AG10803 (cell line): ENCODE results near the gene AVEN.
A peak's percentile ranks its signal among the peaks of the same experiment; 100 is the strongest.

ENCODE experiments used
- DNase-seq: peaks from one replicate; pipeline ENCODE4 v3.0.0; 2010; ENCODE audit warnings: low read depth
- H3K4me3 ChIP-seq: 2 replicates; pipeline ENCODE4 v1.5.1; 2011; ENCODE audit warnings: mild to moderate bottlenecking, low read length, control low read depth
- CTCF ChIP-seq: conservative IDR thresholded peaks from 2 replicates; pipeline ENCODE4 v1.5.1; 2011; ENCODE audit warnings: mild to moderate bottlenecking, low read length, control low read depth, inconsistent platforms

AVEN gene

GRCh38 chr15:33985751-33986150, 53.3 kb downstream of the AVEN start:
- H3K4me3 ChIP-seq = no peak overlapping the region
- TF ChIP-seq CTCF = no peak
- DNase-seq = no peak

DNA sequence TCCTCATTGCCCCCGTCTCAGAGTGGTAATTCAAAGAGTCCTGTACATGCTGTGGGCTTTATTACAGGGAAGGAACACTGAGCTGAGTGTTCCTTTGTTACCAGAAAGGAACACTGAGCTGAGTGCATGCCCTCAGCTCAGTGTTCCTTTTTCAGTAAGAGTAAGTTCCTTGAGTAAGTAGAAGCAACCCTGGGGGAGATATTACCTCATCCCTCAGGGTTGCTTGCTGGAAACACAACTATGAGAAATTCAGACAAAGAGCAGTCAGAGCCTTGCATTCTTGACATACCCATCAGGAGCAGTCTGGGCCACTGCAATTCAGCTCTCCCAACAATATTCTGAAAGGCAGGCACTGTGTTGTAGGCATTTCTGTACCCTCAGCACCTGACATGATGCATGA, 53.7 kb downstream of the AVEN start:
- TF ChIP-seq CTCF = no peak
- no peak overlapping the region for H3K4me3 ChIP-seq
- peak; percentile 91 for DNase-seq

DNA sequence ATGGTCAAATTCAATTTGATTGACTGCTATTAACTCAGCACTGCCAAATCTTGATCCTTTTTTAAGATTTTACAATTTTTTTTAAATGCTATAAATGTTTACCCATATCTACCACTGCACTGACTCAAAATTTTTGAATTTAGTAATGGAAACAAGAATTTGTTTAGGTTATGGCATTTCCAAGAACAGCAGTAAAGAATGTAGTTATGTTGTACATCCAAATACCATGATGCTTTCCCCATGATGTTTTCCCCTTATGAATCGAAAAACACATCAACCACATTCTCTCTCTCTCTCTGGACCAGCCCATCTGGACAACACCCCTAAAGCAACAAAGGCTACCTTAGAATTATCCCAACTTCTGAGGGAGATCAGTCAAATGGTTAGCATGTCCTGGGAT, 56.5 kb downstream of the AVEN start:
- no peak overlapping the region for H3K4me3 ChIP-seq
- DNase-seq = no peak
- TF ChIP-seq CTCF = no peak

DNA sequence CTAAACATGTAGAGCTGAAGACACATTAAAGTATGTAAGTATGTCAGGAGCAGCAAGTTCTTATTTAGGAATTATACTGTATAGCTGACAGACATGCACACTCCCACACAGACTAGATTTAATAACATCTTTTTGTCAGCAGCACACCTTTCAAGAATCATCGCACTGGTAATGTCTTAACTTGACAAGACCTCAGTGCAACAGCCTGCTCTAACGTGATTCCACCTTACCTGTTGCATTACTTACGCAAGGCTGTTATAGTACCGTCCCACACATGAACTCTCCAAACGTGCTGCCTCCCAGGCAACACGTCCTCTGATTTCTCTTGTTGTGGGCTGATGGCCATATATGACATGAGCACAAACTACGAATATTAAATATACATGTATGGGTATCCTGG, 58.8 kb downstream of the AVEN start:
- H3K4me3 ChIP-seq = no peak overlapping the region
- no peak for TF ChIP-seq CTCF
- no peak for DNase-seq

DNA sequence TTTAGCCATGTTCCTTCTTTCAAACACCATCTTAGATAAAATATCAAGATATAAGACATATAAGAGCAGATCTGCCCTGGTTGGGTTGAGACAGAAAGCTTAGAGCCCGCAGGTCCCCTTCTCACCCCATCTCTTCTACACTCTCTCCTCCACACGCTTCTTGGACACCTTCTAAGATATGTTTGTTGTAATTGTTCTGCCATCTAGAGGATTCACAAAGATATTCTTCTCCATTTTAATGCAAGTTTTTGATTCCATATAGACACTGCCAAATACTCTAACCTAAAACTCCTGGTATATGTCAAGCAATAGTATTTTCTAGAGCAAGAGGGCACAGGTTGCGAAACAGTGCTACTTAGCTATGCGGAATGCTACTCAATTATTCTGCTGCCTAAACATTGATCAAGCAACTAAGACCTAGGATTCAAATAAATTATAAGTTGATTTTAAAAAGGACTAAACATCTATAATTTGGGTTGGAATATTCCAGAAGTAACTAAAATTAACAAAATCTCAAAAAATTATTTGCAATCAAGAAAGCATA, 63.9 kb downstream of the AVEN start:
- no peak for DNase-seq
- H3K4me3 ChIP-seq = no peak overlapping the region
- TF ChIP-seq CTCF = no peak

DNA sequence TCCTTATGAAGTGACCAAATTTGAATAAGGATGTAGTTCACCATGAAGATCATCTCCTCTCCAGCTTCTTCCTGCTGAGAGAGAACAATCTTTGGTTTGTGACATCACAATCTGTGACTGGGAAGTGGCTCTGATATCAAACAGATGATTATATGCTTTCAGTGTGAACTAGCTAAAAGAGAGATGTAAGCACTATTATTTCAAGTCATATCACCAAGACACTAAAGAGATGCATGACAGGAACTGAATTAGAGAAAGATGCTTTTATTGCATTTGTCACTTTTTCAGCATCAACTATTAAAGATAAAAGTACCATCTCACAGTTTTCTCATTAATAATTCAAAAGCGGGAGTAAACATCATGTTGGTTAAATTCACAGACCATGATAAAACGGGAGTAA, 67.2 kb downstream of the AVEN start:
- TF ChIP-seq CTCF = no peak
- H3K4me3 ChIP-seq = no peak overlapping the region
- DNase-seq = no peak

DNA sequence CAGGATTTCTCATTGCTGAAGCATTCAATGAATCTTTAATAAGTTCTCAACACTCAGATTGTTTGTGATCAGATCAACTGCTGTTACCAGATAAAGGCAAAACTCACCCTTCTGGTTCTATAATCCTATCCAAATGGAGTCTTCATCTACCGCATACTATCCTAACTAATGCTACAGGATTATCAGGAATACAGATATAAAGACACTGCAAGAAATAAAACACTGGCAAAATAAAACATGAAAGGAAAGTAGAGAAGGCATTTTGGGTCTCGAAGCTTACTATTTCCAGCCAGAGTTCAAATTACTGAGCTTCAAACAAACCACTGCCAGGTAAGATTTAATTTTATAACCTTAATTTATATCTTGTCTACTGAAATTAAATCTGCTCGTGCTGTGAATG, 70.2 kb downstream of the AVEN start:
- no peak for TF ChIP-seq CTCF
- H3K4me3 ChIP-seq = no peak overlapping the region
- DNase-seq = no peak
